Memory B cell (primary cell): Measurements from ENCODE around the gene FOXI1.
A peak's percentile ranks its signal among the peaks of the same experiment; 100 is the strongest.
"Not testable (repeated sequence)": the region's sequence is repeated elsewhere in the genome, so short reads cannot be mapped to it uniquely, and the experiment has no call there.

Experiments
- ATAC-seq: fragments of 150-1000 bp; cut with Tn5 transposase; 2 replicates; pipeline ENCODE4 v1.10.0; 2021; ENCODE audit warnings: low read depth, mild to moderate bottlenecking, moderate library complexity
- DNase-seq, 2 donors: peaks; one replicate each; pipeline ENCODE4 v3.0.0; 2022; ENCODE audit warnings: low spot score in 2 of 2
- H3K27ac Mint-ChIP-seq: one replicate; pipeline ENCODE4 v1.8.0; 2022; ENCODE audit warnings: mild to moderate bottlenecking, moderate library complexity, mixed read lengths
- H3K27me3 Mint-ChIP-seq: one replicate; pipeline ENCODE4 v1.8.0; 2022; ENCODE audit warnings: mixed read lengths
- H3K36me3 Mint-ChIP-seq: one replicate; pipeline ENCODE4 v1.8.0; 2022; ENCODE audit warnings: mild to moderate bottlenecking, mixed read lengths
- H3K4me1 Mint-ChIP-seq: one replicate; pipeline ENCODE4 v1.8.0; 2022; ENCODE audit warnings: mixed read lengths
- H3K4me3 Mint-ChIP-seq: one replicate; pipeline ENCODE4 v1.8.0; 2022; ENCODE audit warnings: mild to moderate bottlenecking, moderate library complexity, mixed read lengths
- H3K9me3 Mint-ChIP-seq: one replicate; pipeline ENCODE4 v1.8.0; 2022; ENCODE audit warnings: mixed read lengths

Gene FOXI1

GRCh38 chr5:170078458-170078857 lies 27.2 kb upstream of the FOXI1 start:
- H3K4me1 Mint-ChIP-seq, result no peaks in the 10 kb centered on the region
- H3K4me3 Mint-ChIP-seq, result no peak overlapping the region
- ATAC-seq (no peak), DNase-seq (no peak)
- peak overlapping the region; percentile 11 for H3K27ac Mint-ChIP-seq
- no peaks in the 10 kb centered on the region for H3K9me3 Mint-ChIP-seq
- H3K27me3 Mint-ChIP-seq, result no peaks in the 10 kb centered on the region
- H3K36me3 Mint-ChIP-seq, result peaks cover 70% of the 10 kb centered on the region

GRCh38 chr5:170078931-170079330 lies 26.8 kb upstream of the FOXI1 start:
- ATAC-seq, result no peak
- H3K27ac Mint-ChIP-seq, result no peak overlapping the region

DNA sequence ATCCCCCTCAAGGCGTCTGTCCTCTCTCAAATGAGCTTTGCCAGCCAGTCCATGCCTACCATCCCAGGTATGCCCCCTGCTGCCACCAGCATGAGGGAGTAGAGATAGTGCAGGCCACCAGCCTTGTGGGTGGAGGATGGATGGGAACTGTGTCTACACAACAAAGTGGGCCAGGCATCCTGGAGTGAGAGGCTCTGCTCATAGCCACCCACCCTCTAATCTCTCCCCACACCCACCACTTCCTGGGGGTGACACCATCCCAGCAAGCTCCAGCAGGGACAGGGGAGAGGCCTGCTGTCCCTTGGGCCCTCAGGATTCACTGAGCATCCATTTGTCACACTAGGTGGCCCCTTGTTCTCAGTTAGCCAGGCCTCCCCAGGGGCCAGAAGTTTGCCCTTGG lies 25.5 kb upstream of the FOXI1 start:
- Mint-ChIP-seq H3K27me3 (no peaks in the 10 kb centered on the region), H3K4me1 (peaks cover 2% of the 10 kb centered on the region), H3K4me3 (no peak overlapping the region), H3K9me3 (peaks cover 2% of the 10 kb centered on the region), H3K27ac (no peak overlapping the region), H3K36me3 (peaks cover 77% of the 10 kb centered on the region)
- ATAC-seq, result no peak
- no peak for DNase-seq

More at GRCh38 chr5:170078931-170079330, 26.8 kb upstream of the FOXI1 start:
- Mint-ChIP-seq H3K4me1 (peaks cover 2% of the 10 kb centered on the region), H3K4me3 (no peak overlapping the region), H3K27me3 (no peaks in the 10 kb centered on the region), H3K36me3 (peaks cover 71% of the 10 kb centered on the region), H3K9me3 (peaks cover 2% of the 10 kb centered on the region)
- DNase-seq, result no peak

DNA sequence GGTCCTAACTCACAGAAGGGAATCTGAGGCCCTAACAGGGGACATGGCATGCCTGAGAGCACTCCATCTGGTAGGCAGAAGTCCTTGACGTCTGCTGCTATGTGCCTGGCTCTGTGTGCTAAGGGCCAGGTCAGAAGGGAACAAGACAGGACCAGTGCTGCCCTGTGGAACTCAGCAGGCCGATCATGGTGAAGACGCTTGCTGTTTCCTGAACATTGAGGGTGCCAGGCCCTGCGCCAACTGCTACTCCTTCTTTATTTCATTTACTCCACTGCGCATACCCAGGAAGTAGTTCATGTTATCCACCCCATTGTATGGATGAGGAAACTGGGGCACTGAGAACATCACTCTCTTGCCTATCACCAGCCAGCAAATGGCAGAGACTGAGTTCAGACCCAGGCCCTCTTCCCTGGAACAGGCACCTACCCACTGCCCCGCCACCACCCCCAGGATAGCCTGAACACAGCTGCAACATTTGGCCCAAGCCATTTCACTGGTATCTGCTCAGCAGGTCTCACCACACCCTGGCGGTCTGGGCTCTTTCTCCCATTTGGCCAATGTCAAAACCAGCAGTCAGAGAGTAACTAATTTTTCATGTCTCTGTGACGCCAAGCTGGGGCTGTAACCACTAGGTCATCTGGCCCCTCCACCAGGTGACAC lies 24.8 kb upstream of the FOXI1 start:
- DNase-seq (no peak), ATAC-seq (no peak)
- no peak overlapping the region for H3K27ac Mint-ChIP-seq
- H3K4me1 Mint-ChIP-seq, result peaks cover 2% of the 10 kb centered on the region
- peaks cover 79% of the 10 kb centered on the region for H3K36me3 Mint-ChIP-seq
- no peaks in the 10 kb centered on the region for H3K27me3 Mint-ChIP-seq
- no peak overlapping the region for H3K4me3 Mint-ChIP-seq
- H3K9me3 Mint-ChIP-seq, result peaks cover 2% of the 10 kb centered on the region

- ATAC-seq (no peak), DNase-seq (no peak)
- H3K9me3 Mint-ChIP-seq, result peaks cover 2% of the 10 kb centered on the region
- H3K4me3 Mint-ChIP-seq, result no peak overlapping the region
- peaks cover 2% of the 10 kb centered on the region for H3K4me1 Mint-ChIP-seq
- peaks cover 81% of the 10 kb centered on the region for H3K36me3 Mint-ChIP-seq
- H3K27ac Mint-ChIP-seq, result no peak overlapping the region
- H3K27me3 Mint-ChIP-seq, result no peaks in the 10 kb centered on the region
Observed at GRCh38 chr5:170081616-170082015, 24.1 kb upstream of the FOXI1 start.

DNA sequence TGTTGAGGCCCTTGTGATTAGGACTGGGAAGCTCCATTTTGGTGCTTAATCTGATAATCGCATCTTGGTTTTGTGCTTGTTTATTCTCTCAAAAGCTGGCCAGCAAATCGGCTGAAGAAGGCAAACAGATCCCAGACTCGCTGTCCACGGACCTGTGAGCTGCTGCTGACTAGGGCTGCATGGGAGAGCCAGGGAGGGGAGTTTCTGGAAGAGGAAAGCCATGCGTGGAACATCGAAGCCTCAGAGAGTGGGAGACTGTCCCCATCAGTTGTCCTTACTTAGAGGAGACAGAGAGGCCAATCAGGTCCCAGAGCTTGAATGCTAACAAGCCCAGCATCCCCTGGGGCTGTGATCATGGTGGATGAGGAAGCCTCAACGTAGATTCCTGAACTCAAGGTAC lies 23.0 kb upstream of the FOXI1 start:
- Mint-ChIP-seq H3K36me3 (peaks cover 77% of the 10 kb centered on the region), H3K4me1 (peaks cover 2% of the 10 kb centered on the region)

GRCh38 chr5:170087168-170087817 lies 18.4 kb upstream of the FOXI1 start:
- Mint-ChIP-seq H3K27me3 (no peaks in the 10 kb centered on the region), H3K36me3 (peaks cover 41% of the 10 kb centered on the region), H3K4me1 (peaks cover 2% of the 10 kb centered on the region), H3K27ac (peak overlapping the region; percentile 35), H3K4me3 (no peak overlapping the region), H3K9me3 (peaks cover 3% of the 10 kb centered on the region)
- DNase-seq, result no peak
- no peak for ATAC-seq

More for the DNA sequence above, 23.0 kb upstream of the FOXI1 start:
- Mint-ChIP-seq H3K4me3 (no peak overlapping the region), H3K27me3 (no peaks in the 10 kb centered on the region), H3K9me3 (peaks cover 2% of the 10 kb centered on the region), H3K27ac (no peak overlapping the region)
- no peak for ATAC-seq
- no peak for DNase-seq

GRCh38 chr5:170092455-170093101 lies 13.1 kb upstream of the FOXI1 start:
- Mint-ChIP-seq H3K4me1 (no peaks in the 10 kb centered on the region), H3K36me3 (no peaks in the 10 kb centered on the region), H3K4me3 (no peak overlapping the region), H3K27me3 (no peaks in the 10 kb centered on the region), H3K9me3 (peaks cover 2% of the 10 kb centered on the region), H3K27ac (no peak overlapping the region)
- ATAC-seq (no peak), DNase-seq (no peak)

- not testable (repeated sequence) for H3K36me3 Mint-ChIP-seq, ATAC-seq, H3K27ac Mint-ChIP-seq
Observed at GRCh38 chr5:170094329-170094728, 11.4 kb upstream of the FOXI1 start.

GRCh38 chr5:170095646-170096045 lies 10.1 kb upstream of the FOXI1 start:
- no peak for ATAC-seq
- H3K4me1 Mint-ChIP-seq, result no peaks in the 10 kb centered on the region
- peaks cover 2% of the 10 kb centered on the region for H3K9me3 Mint-ChIP-seq
- DNase-seq, result no peak
- peaks cover 2% of the 10 kb centered on the region for H3K36me3 Mint-ChIP-seq
- H3K4me3 Mint-ChIP-seq, result no peak overlapping the region
- H3K27ac Mint-ChIP-seq, result no peak overlapping the region
- peaks cover 3% of the 10 kb centered on the region for H3K27me3 Mint-ChIP-seq

More at GRCh38 chr5:170094329-170094728, 11.4 kb upstream of the FOXI1 start:
- H3K9me3 Mint-ChIP-seq, H3K27me3 Mint-ChIP-seq, H3K4me1 Mint-ChIP-seq, DNase-seq, H3K4me3 Mint-ChIP-seq: not testable (repeated sequence)

- H3K9me3 Mint-ChIP-seq, result no peaks in the 10 kb centered on the region
- ATAC-seq (no peak), DNase-seq (no peak)
- H3K27ac Mint-ChIP-seq, result no peak overlapping the region
- H3K36me3 Mint-ChIP-seq, result peaks cover 2% of the 10 kb centered on the region
- H3K4me1 Mint-ChIP-seq, result no peaks in the 10 kb centered on the region
- H3K4me3 Mint-ChIP-seq, result no peak overlapping the region
- peaks cover 3% of the 10 kb centered on the region for H3K27me3 Mint-ChIP-seq
Observed at GRCh38 chr5:170097934-170098333, 7.8 kb upstream of the FOXI1 start.

GRCh38 chr5:170100066-170100943 lies 5.4 kb upstream of the FOXI1 start:
- peak; percentile 53 to 60 for DNase-seq
- H3K27me3 Mint-ChIP-seq, result peaks cover 10% of the 10 kb centered on the region
- ATAC-seq, result peak; percentile 68
- no peak overlapping the region for H3K27ac Mint-ChIP-seq
- H3K4me1 Mint-ChIP-seq, result no peaks in the 10 kb centered on the region
- no peaks in the 10 kb centered on the region for H3K9me3 Mint-ChIP-seq
- H3K4me3 Mint-ChIP-seq, result no peak overlapping the region
- H3K36me3 Mint-ChIP-seq, result peaks cover 2% of the 10 kb centered on the region

DNA sequence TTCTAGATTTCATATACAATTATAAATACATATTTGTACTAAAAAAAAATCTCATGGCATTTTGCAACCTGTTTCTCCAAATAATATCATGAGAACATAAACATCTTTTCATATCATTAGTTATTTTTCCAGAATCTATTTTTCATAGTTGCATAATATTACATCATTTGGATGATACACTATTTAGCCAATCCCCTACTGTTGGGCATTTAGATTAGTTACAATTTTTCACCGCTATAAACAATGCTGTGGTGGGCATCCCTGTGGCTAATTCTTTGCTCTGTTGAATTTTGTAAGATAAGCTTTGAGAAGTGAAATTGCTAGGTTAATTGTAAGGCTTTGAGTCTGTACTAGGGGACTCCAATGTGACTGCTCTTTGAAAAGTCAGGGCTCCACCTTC lies 2.2 kb upstream of the FOXI1 start:
- Mint-ChIP-seq H3K4me1 (no peaks in the 10 kb centered on the region), H3K27me3 (peaks cover 14% of the 10 kb centered on the region), H3K36me3 (peaks cover 2% of the 10 kb centered on the region), H3K27ac (no peak overlapping the region), H3K9me3 (no peaks in the 10 kb centered on the region), H3K4me3 (no peak overlapping the region)
- ATAC-seq (no peak), DNase-seq (no peak)

DNA sequence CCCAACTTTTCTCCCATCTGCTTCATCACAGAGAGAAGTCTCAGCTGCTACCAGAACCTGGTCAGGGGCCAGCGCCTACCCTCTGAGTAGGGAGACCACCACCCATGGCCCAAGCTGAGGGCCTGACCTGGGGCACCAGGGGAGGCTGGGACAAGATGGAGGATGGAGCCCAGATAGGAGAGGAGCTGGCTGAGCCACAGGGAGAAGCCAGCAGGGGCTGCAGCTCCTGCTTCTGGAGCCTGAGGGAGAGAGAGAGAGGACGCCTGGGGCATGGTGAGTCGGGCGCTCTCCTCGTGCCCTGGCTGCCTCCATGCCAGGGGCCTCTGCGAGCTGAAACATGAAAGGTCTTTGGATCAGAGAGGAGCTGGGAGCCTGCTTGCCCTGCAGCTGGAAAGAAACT lies 1.4 kb upstream of the FOXI1 start:
- Mint-ChIP-seq H3K36me3 (no peaks in the 10 kb centered on the region), H3K27ac (no peak overlapping the region), H3K27me3 (peaks cover 11% of the 10 kb centered on the region), H3K4me3 (no peak overlapping the region), H3K9me3 (no peaks in the 10 kb centered on the region), H3K4me1 (no peaks in the 10 kb centered on the region)
- no peak for ATAC-seq
- DNase-seq, result no peak
